Stomach smooth muscle (tissue), 2 donors: Measurements from ENCODE around the gene CYB5D1.
"Not testable (repeated sequence)": the region's sequence is repeated elsewhere in the genome, so short reads cannot be mapped to it uniquely, and the experiment has no call there.

Experiments used
- H3K27ac ChIP-seq: one replicate; pipeline ENCODE4 v1.7.0; 2013; ENCODE audit warnings: mild to moderate bottlenecking, low read length, inconsistent platforms
- H3K27me3 ChIP-seq, 2 donors: one replicate each; pipeline ENCODE4 v1.7.0; 2013; ENCODE audit warnings: low read length in 2 of 2; ENCODE audit not compliant: insufficient read depth in 2 of 2, control insufficient read depth in 1 of 2
- H3K36me3 ChIP-seq, 2 donors: one replicate each; pipeline ENCODE4 v1.7.0; 2013; ENCODE audit warnings: low read length in 2 of 2; ENCODE audit not compliant: control insufficient read depth in 2 of 2, insufficient read depth in 2 of 2
- H3K4me1 ChIP-seq: one replicate; pipeline ENCODE4 v1.7.0; 2013; ENCODE audit warnings: low read length; ENCODE audit not compliant: control insufficient read depth, insufficient read depth
- H3K4me3 ChIP-seq, 2 donors: one replicate each; pipeline ENCODE4 v1.7.0; 2013; ENCODE audit warnings: low read length in 2 of 2
- H3K9ac ChIP-seq, 2 donors: one replicate each; pipeline ENCODE4 v1.7.0; 2013; ENCODE audit warnings: low read length in 2 of 2, mild to moderate bottlenecking in 1 of 2
- H3K9me3 ChIP-seq, 2 donors: one replicate each; pipeline ENCODE4 v1.7.0; 2013; ENCODE audit warnings: low read length in 2 of 2; ENCODE audit not compliant: control insufficient read depth in 2 of 2
- donor health status: healthy.
- donor health status: Pancreatic carcinoma.

CYB5D1 gene, protein sequence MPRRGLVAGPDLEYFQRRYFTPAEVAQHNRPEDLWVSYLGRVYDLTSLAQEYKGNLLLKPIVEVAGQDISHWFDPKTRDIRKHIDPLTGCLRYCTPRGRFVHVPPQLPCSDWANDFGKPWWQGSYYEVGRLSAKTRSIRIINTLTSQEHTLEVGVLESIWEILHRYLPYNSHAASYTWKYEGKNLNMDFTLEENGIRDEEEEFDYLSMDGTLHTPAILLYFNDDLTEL

DNA sequence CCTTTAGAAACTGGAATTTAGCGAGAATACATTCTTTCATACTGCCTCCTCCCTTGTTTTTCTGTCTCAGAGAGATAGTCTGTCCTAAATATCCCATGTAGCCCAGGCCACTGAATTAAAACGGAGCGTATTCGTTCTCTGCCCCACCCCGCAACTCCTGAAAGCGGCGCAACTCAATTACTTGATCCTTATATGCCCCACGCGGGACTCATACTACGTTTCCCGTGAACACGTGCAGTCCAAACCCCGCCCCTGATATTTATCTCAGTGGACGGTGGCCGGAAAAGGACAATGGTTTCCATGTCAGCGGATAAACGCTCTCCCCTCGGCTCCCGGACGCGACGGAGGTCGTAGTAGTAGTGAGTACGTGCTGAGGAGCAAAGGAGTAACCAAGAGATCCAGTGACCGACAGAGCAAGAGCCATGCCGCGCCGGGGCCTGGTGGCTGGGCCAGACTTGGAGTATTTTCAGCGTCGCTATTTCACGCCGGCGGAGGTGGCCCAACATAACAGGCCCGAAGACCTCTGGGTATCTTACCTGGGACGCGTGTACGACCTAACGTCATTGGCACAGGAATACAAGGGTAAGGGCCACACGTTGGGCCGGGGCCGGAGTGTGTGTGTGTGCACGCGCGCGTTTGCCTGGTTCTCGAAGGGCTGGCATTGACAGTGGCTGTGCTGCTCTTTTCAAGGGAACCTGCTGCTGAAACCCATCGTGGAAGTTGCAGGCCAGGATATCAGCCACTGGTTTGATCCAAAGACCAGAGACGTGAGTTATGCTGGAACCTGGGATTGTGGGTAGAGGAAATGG lies at the start of gene CYB5D1:
Gene CYB5D1 (plus strand): TSS at position 291 of the 809 bp plus-strand sequence. CDS start 132 bp downstream, at position 423.
- H3K9me3 ChIP-seq: no peaks in the 10 kb centered on the region
- H3K4me1 ChIP-seq: peaks cover 36% of the 10 kb centered on the region
- peak within 1 kb of the TSS; percentile 68 to 93 for H3K9ac ChIP-seq
- H3K27ac ChIP-seq: peak within 1 kb of the TSS; percentile 89
- H3K27me3 ChIP-seq: no peaks in the 10 kb centered on the region
- peaks cover 7 to 9% of the 10 kb centered on the region in 2 donors for H3K36me3 ChIP-seq
- peak within 1 kb of the TSS; percentile 77 to 97 for H3K4me3 ChIP-seq

DNA sequence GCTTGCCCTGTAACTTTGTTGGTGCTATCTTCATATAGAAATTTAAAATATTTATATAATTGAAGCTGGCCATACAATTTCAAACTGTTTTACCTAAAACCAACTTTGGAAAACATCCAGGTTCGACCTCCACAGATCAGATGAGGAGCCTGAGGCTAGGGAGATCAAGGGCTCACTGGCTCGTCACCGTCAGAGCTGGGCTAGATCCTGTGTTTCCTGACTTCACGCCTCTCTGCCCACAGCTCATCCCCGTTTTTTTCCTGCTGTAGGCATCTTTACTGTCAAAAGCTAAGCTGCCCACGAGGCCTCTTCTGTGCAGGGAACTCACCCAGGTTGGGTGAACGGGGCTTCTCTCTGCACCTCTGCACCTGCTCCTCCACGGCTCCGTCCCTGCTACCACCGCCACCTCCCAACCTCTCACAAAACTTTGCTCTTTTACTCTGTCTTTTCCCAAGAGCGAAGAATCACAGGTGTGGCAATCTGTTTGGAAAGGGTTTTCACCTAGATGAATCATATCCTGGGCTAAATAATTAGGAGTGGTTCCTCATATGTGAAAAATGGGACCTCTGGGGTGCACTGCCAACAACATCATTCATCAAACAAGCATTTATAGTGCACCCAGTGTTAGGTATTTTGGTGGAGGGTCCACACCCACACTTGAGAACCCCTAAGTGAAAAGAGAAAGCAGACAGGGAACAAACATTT lies 48.6 kb upstream of the CYB5D1 start:
- Histone ChIP-seq H3K4me3 (no peak overlapping the region), H3K9ac (no peak overlapping the region), H3K36me3 (no peaks in the 10 kb centered on the region), H3K27me3 (peaks cover 5 to 10% of the 10 kb centered on the region in 2 donors), H3K9me3 (no peaks in the 10 kb centered on the region), H3K27ac (no peak overlapping the region), H3K4me1 (no peaks in the 10 kb centered on the region)

DNA sequence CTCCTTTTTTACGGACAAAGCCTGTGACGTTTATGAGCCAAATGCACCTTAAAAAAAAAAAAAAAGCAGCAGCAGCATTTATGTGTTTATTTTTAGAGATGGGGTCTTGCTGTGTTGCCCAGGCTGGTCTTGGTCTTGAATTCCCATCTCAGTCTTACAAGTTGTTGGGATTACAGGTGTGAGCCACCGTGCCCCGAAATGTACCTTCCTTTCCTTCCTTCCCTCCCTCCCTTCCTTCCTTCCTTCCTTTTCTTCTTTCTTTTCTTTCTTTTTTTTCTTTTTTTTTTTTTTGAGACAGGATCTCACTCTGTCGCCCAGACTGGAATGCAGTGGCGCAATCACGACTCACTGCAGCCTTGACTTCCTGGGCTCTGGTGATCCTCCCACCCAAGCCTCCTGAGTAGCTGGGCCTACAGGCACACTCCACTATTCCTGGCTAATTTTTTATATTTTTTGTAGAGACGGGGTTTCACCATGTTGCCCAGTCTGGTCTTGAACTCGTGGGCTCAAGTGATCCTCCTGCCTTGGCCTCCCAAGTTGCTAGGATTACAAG lies 47.9 kb upstream of the CYB5D1 start:
- not testable (repeated sequence) for H3K9ac ChIP-seq, H3K27ac ChIP-seq, H3K9me3 ChIP-seq, H3K4me3 ChIP-seq, H3K27me3 ChIP-seq, H3K4me1 ChIP-seq, H3K36me3 ChIP-seq

DNA sequence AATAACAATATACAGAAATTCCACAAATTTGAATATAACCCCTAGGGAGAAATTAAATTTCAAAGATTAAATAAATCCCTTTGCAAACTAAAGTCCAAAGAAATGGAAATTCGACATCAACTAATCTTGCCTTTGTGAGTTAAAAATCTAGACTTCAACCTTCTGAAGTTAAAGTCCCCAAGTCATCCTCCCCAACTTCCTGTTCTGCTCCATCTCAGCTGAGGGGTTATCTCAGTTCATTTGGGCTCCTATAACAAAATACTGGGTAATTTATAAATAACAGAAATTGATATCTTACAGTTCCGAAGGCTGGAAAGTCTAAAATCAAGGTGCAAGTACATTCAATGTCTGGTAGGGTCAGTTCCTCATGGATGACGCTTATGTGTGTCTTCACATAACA lies 46.6 kb upstream of the CYB5D1 start:
- no peak overlapping the region for H3K9ac ChIP-seq
- H3K4me3 ChIP-seq: no peak overlapping the region
- no peaks in the 10 kb centered on the region for H3K36me3 ChIP-seq
- peaks cover 9 to 10% of the 10 kb centered on the region in 2 donors for H3K27me3 ChIP-seq
- H3K9me3 ChIP-seq: no peaks in the 10 kb centered on the region
- no peaks in the 10 kb centered on the region for H3K4me1 ChIP-seq
- H3K27ac ChIP-seq: no peak overlapping the region

DNA sequence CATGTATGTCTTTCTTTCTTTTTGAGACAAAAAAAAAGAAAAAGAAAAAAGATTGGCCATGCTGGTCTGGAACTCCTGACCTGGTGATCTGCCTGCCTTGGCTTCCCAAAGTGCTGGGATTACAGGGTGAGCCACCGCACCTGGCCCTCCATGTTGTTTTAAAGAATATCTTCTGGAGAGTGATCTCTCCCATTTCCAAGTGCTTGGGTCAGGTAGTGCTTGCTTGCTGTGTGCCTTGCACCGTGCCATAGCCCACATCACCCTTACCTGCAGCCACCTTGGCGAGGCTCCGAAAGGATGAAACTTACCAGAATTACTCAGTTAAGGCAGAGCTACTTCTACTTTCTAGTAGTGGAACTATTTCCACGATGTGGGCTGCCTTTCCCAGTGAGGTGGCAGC lies 42.8 kb upstream of the CYB5D1 start:
- Histone ChIP-seq H3K27me3 (peaks cover 5 to 10% of the 10 kb centered on the region in 2 donors), H3K4me1 (no peaks in the 10 kb centered on the region), H3K9ac (no peak overlapping the region), H3K4me3 (no peak overlapping the region), H3K9me3 (no peaks in the 10 kb centered on the region), H3K36me3 (no peaks in the 10 kb centered on the region), H3K27ac (no peak overlapping the region)

DNA sequence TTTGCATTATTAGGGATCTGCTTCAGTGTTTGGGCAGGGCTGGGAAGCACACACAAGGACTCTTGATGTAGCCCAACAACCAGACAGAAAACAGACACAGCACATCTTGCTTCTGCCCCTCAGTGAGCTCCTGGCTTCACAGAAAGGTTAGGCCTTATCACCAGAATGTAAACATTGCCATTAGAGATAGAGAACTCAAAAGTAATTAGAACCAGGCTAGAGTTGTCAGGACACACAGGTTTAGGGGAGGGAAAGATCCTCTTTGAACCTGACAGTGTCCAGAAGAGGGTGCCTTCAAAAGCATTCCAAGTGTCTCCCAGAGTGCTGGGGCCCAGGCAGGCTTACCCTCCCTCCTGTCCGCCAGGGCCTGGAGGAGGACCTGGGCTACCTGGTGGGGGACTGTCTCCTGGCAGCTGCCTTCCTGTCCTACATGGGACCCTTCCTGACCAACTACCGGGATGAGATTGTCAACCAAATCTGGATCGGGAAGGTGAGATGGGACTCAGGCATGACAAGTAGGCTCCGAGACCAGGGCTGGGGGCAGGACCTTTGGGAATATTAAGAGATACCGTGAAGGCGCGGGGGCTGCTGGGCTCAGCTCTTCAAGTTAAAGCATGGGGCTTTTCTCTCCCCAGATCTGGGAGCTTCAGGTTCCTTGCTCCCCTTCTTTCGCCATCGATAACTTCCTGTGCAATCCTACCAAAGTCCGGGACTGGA lies 40.7 kb upstream of the CYB5D1 start:
- Histone ChIP-seq H3K27me3 (peaks cover 5 to 12% of the 10 kb centered on the region in 2 donors), H3K27ac (no peak overlapping the region), H3K36me3 (no peaks in the 10 kb centered on the region), H3K9ac (no peak overlapping the region), H3K9me3 (no peaks in the 10 kb centered on the region), H3K4me1 (no peaks in the 10 kb centered on the region), H3K4me3 (no peak overlapping the region)

DNA sequence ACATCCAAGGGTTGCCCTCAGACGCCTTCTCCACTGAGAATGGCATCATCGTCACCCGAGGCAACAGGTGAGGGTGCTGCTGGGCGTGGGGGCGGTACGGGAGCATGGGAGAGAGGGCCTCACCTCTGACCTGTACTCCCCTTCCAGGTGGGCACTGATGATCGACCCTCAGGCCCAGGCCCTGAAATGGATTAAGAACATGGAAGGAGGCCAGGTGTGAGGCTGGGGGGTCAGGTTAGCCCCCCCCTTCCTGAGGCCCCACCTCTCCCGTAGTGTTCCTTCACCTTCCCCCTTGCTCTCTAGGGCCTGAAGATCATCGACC lies 40.2 kb upstream of the CYB5D1 start:
- no peak overlapping the region for H3K9ac ChIP-seq
- no peaks in the 10 kb centered on the region for H3K4me1 ChIP-seq
- no peaks in the 10 kb centered on the region for H3K36me3 ChIP-seq
- no peak overlapping the region for H3K27ac ChIP-seq
- H3K4me3 ChIP-seq: no peak overlapping the region
- H3K27me3 ChIP-seq: peaks cover 5 to 12% of the 10 kb centered on the region in 2 donors
- no peaks in the 10 kb centered on the region for H3K9me3 ChIP-seq

DNA sequence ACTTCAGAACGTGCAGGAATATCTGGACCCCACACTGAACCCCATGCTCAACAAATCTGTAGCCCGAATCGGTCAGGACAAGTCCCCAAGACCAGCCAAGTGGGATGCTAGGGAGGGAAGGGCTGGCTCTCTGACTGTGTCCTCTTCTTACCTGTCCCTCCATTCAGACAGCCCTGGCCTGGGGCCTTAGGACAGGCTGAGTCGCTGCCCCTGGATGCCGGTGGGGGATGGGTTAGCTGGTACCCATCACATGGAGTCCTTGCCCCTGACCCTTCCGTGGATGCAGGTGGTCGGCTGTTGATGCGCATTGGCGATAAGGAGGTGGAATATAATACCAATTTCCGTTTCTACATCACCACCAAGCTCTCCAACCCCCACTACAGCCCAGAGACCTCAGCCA lies 39.8 kb upstream of the CYB5D1 start:
- H3K9ac ChIP-seq: no peak overlapping the region
- H3K4me3 ChIP-seq: no peak overlapping the region
- peaks cover 3% of the 10 kb centered on the region for H3K4me1 ChIP-seq
- H3K27ac ChIP-seq: no peak overlapping the region
- H3K9me3 ChIP-seq: no peaks in the 10 kb centered on the region
- peaks cover 5 to 12% of the 10 kb centered on the region in 2 donors for H3K27me3 ChIP-seq
- H3K36me3 ChIP-seq: no peaks in the 10 kb centered on the region

DNA sequence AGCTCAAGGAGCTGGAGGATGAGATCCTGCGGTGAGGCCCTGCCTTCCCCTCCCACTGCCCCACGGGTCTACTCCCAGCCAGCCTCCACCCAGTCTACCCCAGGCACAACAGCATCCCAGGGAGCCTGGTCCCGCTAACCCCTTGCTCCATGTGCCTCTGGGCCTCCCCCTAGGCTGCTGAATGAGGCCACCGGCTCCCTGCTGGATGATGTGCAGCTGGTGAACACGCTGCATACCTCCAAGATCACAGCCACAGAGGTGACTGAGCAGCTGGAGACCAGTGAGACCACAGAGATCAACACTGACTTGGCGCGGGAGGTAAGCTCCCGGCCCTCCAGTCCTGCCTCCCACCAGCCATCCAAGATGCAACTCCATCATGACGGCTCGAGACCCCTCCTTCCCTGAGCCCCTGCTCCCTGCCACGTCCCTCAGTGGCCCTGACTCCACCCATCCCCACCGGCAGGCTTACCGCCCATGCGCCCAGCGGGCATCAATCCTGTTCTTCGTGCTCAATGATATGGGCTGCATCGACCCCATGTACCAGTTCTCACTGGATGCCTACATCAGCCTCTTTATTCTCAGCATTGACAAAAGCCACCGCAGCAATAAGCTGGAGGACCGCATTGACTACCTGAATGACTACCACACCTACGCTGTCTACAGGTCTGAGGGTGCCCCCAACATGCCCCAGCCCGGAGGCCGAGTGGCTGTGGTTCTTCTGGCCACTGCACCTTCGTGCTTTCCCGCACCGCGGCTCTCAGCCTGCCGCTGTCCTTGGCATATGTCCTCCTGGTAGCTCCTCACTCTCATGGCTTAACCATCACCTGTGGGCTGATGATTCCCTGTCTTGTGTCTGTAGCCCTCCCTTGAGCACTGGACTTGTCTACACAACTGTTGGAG lies 38.8 kb upstream of the CYB5D1 start:
- Histone ChIP-seq H3K4me3 (no peak overlapping the region), H3K27ac (no peak overlapping the region), H3K27me3 (peaks cover 7 to 12% of the 10 kb centered on the region in 2 donors), H3K9me3 (no peaks in the 10 kb centered on the region), H3K9ac (no peak overlapping the region), H3K36me3 (no peaks in the 10 kb centered on the region), H3K4me1 (peaks cover 3% of the 10 kb centered on the region)
